Liver (tissue), 3 donors: ENCODE data around the gene METTL5.

Experiments used
- ATF3 ChIP-seq: IDR thresholded peaks from 2 replicates; pipeline ENCODE4 v1.6.1; 2016; ENCODE audit warnings: antibody characterized with exemption
- CTCF ChIP-seq: fragments of 150-350 bp; IDR thresholded peaks from 2 replicates; pipeline ENCODE4 v1.5.1; 2017; ENCODE audit warnings: improper control_type of control experiment, low read depth, low read length; ENCODE audit not compliant: missing input control
- EGR1 ChIP-seq, 2 donors: IDR thresholded peaks; 2 replicates each; pipeline ENCODE4 v1.6.1; 2016 to 2018; ENCODE audit warnings: antibody characterized with exemption in 2 of 2, low read depth in 2 of 2
- JUND ChIP-seq, 2 donors: IDR thresholded peaks; 2 replicates each; pipeline ENCODE4 v1.6.1; 2016; ENCODE audit warnings: antibody characterized with exemption in 2 of 2
- RXRA ChIP-seq, 2 donors: IDR thresholded peaks; 2 replicates each; pipeline ENCODE4 v1.6.1; 2017 to 2018; ENCODE audit warnings: antibody characterized with exemption in 2 of 2, mild to moderate bottlenecking in 1 of 2
- SP1 ChIP-seq: IDR thresholded peaks from 2 replicates; pipeline ENCODE4 v1.6.1; 2018; ENCODE audit warnings: antibody characterized with exemption, mild to moderate bottlenecking
- TAF1 ChIP-seq: conservative IDR thresholded peaks from 2 replicates; pipeline ENCODE4 v1.6.1; 2016; ENCODE audit warnings: antibody characterized with exemption, mild to moderate bottlenecking
- YY1 ChIP-seq: IDR thresholded peaks from 2 replicates; pipeline ENCODE4 v1.6.1; 2016; ENCODE audit warnings: antibody characterized with exemption, mild to moderate bottlenecking
- TF ChIP-seq, protein P1 (sequence below): IDR thresholded peaks from 2 replicates; pipeline ENCODE4 v1.6.1; 2016; ENCODE audit warnings: antibody characterized with exemption, mild to moderate bottlenecking
- donor health status: healthy.
- donor health status: healthy.

DNA sequence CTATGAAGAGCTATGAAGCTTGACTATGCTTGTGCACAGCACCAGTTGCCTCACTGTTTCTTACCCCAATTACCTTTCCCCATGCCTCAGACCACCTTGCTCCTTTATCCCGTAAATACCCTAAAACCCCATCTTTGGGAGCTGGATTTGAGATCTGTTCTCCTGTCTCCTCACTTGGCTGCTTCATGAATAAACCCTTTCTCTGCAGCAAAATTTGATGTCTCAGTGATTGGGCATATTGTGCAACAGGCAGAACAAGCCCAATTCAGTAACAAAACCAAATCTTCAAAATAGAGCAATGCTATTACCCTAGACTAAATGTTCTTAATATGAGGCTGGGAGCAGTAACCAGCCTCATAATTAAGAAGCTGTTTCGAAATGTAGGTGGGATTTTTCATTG, 29.5 kb downstream of the METTL5 start:
- TF ChIP-seq CTCF (no peak), SP1 (no peak), JUND (IDR thresholded peaks at IDR 0.05) (no peak), RXRA (IDR thresholded peaks at IDR 0.05) (no peak), EGR1 (IDR thresholded peaks at IDR 0.05; ENCODE audit: low read depth in 2 of 2) (no peak), YY1 (no peak), TAF1 (no peak), ATF3 (no peak)
- TF ChIP-seq, protein P1, sequence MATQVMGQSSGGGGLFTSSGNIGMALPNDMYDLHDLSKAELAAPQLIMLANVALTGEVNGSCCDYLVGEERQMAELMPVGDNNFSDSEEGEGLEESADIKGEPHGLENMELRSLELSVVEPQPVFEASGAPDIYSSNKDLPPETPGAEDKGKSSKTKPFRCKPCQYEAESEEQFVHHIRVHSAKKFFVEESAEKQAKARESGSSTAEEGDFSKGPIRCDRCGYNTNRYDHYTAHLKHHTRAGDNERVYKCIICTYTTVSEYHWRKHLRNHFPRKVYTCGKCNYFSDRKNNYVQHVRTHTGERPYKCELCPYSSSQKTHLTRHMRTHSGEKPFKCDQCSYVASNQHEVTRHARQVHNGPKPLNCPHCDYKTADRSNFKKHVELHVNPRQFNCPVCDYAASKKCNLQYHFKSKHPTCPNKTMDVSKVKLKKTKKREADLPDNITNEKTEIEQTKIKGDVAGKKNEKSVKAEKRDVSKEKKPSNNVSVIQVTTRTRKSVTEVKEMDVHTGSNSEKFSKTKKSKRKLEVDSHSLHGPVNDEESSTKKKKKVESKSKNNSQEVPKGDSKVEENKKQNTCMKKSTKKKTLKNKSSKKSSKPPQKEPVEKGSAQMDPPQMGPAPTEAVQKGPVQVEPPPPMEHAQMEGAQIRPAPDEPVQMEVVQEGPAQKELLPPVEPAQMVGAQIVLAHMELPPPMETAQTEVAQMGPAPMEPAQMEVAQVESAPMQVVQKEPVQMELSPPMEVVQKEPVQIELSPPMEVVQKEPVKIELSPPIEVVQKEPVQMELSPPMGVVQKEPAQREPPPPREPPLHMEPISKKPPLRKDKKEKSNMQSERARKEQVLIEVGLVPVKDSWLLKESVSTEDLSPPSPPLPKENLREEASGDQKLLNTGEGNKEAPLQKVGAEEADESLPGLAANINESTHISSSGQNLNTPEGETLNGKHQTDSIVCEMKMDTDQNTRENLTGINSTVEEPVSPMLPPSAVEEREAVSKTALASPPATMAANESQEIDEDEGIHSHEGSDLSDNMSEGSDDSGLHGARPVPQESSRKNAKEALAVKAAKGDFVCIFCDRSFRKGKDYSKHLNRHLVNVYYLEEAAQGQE, result no peak
